MCF 10A (cell line): ENCODE results near the gene CSH1. TPM values are rescaled to one million over a fixed set of nuclear protein-coding genes. Genes with fewer than 3 reads are reported as not detected.
"Not testable (repeated sequence)": the region's sequence is repeated elsewhere in the genome, so short reads cannot be mapped to it uniquely, and the experiment has no call there.

Source experiments
- BruUV-seq: library from RNA; stranded (reverse); fragments of 400-500 nt; replicated peaks from 2 replicates; lab custom pipeline; 2021; lab: Mats Ljungman, UMichigan
- CTCF ChIA-PET: fragments of 300-600 bp; sonication (Branson Sonifier 250); formaldehyde crosslinking; extraction: SDS; loops from one replicate; lab custom pipeline; 2021; ENCODE audit warnings: antibody characterized with exemption, inconsistent platforms; lab: Yijun Ruan, JAX
- POLR2A ChIA-PET: fragments of 300-600, 350-650 bp; sonication (Branson Sonifier 250); formaldehyde crosslinking; extraction: SDS; loops from one replicate; lab custom pipeline; 2020; ENCODE audit warnings: antibody characterized with exemption, inconsistent platforms; lab: Yijun Ruan, JAX
- DNase-seq: peaks from one replicate; pipeline ENCODE4 v3.0.0-alpha.2; 2018; ENCODE audit not compliant: unreplicated experiment
- H3K27ac Mint-ChIP-seq: one replicate; pipeline ENCODE4 v1.8.0; 2022; ENCODE audit warnings: mild to moderate bottlenecking, low read depth, mixed read lengths; ENCODE audit not compliant: unreplicated experiment
- H3K27me3 Mint-ChIP-seq: one replicate; pipeline ENCODE4 v1.8.0; 2022; ENCODE audit warnings: mixed read lengths; ENCODE audit not compliant: insufficient read depth, unreplicated experiment
- H3K36me3 Mint-ChIP-seq: one replicate; pipeline ENCODE4 v1.8.0; 2022; ENCODE audit warnings: mild to moderate bottlenecking, moderate library complexity, mixed read lengths; ENCODE audit not compliant: insufficient read depth, unreplicated experiment
- H3K4me1 Mint-ChIP-seq: one replicate; pipeline ENCODE4 v1.8.0; 2022; ENCODE audit warnings: mixed read lengths; ENCODE audit not compliant: insufficient read depth, unreplicated experiment
- H3K4me3 Mint-ChIP-seq: one replicate; pipeline ENCODE4 v1.8.0; 2022; ENCODE audit warnings: mild to moderate bottlenecking, moderate library complexity, mixed read lengths; ENCODE audit not compliant: unreplicated experiment
- H3K9me3 Mint-ChIP-seq: one replicate; pipeline ENCODE4 v1.8.0; 2022; ENCODE audit warnings: mixed read lengths; ENCODE audit not compliant: unreplicated experiment
- intact Hi-C: fragments of 100-400 bp; cut with micrococcal nuclease; formaldehyde crosslinking; loops from 2 replicates; pipeline ENCODE4 v1.14.1; 2022
- total RNA-seq: library from RNA; stranded (reverse); gene quantifications from 2 replicates; pipeline ENCODE4 v1.2.3, GENCODE V29; 2022
- TF ChIP-seq, protein P1 (sequence below): fragments of 200-600 bp; IDR thresholded peaks from one replicate; pipeline ENCODE4 v1.8.0; 2022; ENCODE audit warnings: antibody characterized with exemption, mild to moderate bottlenecking; ENCODE audit not compliant: unreplicated experiment

CSH1 gene
- total RNA-seq, 1 experiment from 2014 or later, result not detected

DNA sequence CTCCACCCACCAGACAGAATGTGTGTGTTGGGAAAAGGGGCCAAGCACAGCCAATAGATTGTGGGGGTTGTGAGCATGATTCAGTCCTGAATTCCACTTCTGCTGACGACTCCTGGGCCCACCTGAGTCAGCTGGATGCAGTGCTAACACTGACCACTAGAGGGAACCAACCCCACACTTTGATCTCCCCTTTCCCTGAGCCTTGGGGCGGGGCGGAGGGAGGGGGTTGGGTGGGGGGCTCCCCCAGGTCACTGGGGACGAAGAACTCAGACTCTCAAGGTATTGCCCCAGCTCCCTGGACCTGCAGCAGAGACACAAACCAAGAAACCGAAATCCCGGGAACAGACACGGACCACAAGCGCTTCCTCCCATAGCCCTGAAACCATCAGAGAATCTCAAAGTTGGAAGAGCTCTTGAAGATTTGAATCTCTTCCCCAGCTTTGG is 15.3 kb upstream of the CSH1 start:
- no peaks in the 10 kb centered on the region for H3K4me1 Mint-ChIP-seq
- POLR2A ChIA-PET, result no interaction called here
- TF ChIP-seq, protein P1, sequence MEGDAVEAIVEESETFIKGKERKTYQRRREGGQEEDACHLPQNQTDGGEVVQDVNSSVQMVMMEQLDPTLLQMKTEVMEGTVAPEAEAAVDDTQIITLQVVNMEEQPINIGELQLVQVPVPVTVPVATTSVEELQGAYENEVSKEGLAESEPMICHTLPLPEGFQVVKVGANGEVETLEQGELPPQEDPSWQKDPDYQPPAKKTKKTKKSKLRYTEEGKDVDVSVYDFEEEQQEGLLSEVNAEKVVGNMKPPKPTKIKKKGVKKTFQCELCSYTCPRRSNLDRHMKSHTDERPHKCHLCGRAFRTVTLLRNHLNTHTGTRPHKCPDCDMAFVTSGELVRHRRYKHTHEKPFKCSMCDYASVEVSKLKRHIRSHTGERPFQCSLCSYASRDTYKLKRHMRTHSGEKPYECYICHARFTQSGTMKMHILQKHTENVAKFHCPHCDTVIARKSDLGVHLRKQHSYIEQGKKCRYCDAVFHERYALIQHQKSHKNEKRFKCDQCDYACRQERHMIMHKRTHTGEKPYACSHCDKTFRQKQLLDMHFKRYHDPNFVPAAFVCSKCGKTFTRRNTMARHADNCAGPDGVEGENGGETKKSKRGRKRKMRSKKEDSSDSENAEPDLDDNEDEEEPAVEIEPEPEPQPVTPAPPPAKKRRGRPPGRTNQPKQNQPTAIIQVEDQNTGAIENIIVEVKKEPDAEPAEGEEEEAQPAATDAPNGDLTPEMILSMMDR, result peak; percentile 83
- no peak overlapping the region for H3K27ac Mint-ChIP-seq
- DNase-seq, result peak; percentile 36
- no peak overlapping the region for H3K4me3 Mint-ChIP-seq
- intact Hi-C loops, result loop anchor here (5.0 to 10.0 kb wide), 2 partner anchors 36 to 373 kb away; no protein-coding TSS in a partner anchor
- CTCF ChIA-PET, result interaction anchor here (0.5 to 4.0 kb wide), 24 partner anchors 9 to 556 kb away, joined by 3 to 20 read pairs (median 4); partner anchors contain the start of gene ICAM2
- H3K9me3 Mint-ChIP-seq, result no peaks in the 10 kb centered on the region
- H3K27me3 Mint-ChIP-seq, result peaks cover 29% of the 10 kb centered on the region
- no TSS peak for BruUV-seq
- H3K36me3 Mint-ChIP-seq, result peaks cover 7% of the 10 kb centered on the region

DNA sequence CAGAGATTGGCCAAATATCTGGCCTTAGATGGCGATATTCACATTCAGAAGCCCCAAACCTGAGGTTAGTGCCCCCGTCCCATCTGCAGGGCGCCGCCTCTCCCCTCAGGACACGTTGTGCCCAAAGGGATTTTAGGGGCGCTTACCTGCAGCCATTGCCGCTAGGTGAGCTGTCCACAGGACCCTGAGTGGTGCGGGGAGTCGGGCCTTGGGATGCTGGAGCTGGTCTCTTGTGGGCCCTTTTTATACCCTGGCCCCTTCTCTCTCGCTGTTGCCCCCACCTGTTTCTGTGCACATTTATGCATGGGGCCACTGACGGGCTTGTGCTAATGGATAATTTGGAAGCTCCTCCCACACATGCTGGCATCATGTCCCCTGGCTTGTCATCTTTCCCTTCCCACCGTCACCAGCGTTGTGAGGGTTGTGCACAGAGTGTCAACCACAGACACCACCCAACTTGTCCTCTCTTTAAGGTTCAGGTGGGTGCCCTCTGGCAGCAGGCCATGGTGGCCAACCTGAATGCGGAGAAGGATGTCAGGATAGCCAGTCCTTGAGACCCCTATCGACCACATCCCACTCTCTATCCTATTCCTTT is 14.8 kb upstream of the CSH1 start, which contains the start of gene CSHL1:
Gene CSHL1, minus strand, starts transcription at position 218 of the 595 bp plus-strand sequence. Its CDS starts 62 bp downstream, at position 156.
- Mint-ChIP-seq H3K36me3 (peaks cover 7% of the 10 kb centered on the region), H3K9me3 (no peaks in the 10 kb centered on the region), H3K27ac (no peak within 1 kb of the TSS), H3K4me3 (no peak within 1 kb of the TSS), H3K27me3 (peaks cover 27% of the 10 kb centered on the region), H3K4me1 (no peaks in the 10 kb centered on the region)
- TF ChIP-seq, protein P1, result no peak
- POLR2A ChIA-PET, result no interaction called here
- BruUV-seq, result no TSS peak
- CTCF ChIA-PET, result interaction anchor here (0.6 to 4.0 kb wide), 30 partner anchors 8 to 541 kb away, joined by 3 to 20 read pairs (median 4); partner anchors contain the start of gene ERN1
- DNase-seq, result no peak
- intact Hi-C loops, result loop anchor here (5.0 to 10.0 kb wide), 2 partner anchors 36 to 374 kb away; no protein-coding TSS in a partner anchor

DNA sequence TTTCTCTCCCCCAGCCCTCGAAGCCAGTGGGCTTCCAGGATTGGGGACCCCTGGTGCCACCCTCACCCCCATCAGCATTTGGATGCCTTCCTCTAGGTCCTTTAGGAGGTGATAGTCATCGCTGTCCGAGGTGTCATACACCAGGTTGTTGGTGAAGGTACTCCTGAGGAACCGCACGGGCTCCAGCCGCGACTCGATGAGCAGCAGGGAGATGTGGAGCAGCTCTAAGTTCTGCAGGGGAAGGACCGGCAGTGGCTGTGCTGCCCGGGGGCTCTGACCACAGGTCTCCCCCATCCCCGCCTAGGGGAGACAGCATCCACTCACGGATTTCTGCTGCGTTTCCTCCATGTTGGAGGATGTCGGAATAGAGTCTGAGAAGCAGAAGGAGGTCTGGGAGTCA is 13.7 kb upstream of the CSH1 start:
- intact Hi-C loops, result loop anchor here (5.0 to 10.0 kb wide), 2 partner anchors 37 to 375 kb away; no protein-coding TSS in a partner anchor
- H3K36me3 Mint-ChIP-seq, result peaks cover 7% of the 10 kb centered on the region
- H3K4me3 Mint-ChIP-seq, result no peak overlapping the region
- ChIA-PET CTCF (interaction anchor here (0.6 to 4.0 kb wide), 18 partner anchors 9 to 223 kb away, joined by 3 to 20 read pairs (median 3); no protein-coding TSS in a partner anchor), POLR2A (interaction anchor here (0.6 kb wide), 1 partner anchor 76 kb away, joined by 3 read pairs; no protein-coding TSS in a partner anchor)
- TF ChIP-seq, protein P1, result no peak
- H3K9me3 Mint-ChIP-seq, result no peaks in the 10 kb centered on the region
- H3K27me3 Mint-ChIP-seq, result peaks cover 17% of the 10 kb centered on the region
- no peak for DNase-seq
- no TSS peak for BruUV-seq
- no peak overlapping the region for H3K27ac Mint-ChIP-seq
- no peaks in the 10 kb centered on the region for H3K4me1 Mint-ChIP-seq

DNA sequence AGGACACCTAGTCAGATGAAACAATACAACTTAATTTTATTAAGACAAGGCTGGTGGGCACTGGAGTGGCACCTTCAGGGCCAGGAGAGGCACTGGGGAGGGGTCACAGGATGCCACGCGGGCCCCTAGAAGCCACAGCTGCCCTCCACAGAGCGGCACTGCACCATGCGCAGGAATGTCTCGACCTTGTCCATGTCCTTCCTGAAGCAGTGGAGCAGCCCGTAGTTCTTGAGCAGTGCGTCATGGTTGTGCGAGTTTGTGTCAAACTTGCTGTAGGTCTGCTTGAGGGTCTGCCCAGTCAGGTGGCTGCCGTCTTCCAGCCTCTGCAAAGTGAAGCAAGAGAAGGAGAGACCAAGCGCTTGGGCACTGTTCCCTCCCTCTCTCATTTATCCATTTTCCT is 13.2 kb upstream of the CSH1 start:
- POLR2A ChIA-PET, BruUV-seq, intact Hi-C loops, DNase-seq, H3K27ac Mint-ChIP-seq, H3K4me1 Mint-ChIP-seq, H3K9me3 Mint-ChIP-seq, H3K36me3 Mint-ChIP-seq, H3K4me3 Mint-ChIP-seq: not testable (repeated sequence)
- CTCF ChIA-PET, result interaction anchor here (1.7 to 3.2 kb wide), 2 partner anchors 10 to 224 kb away, joined by 6 to 14 read pairs; no protein-coding TSS in a partner anchor
- peaks cover 16% of the 10 kb centered on the region for H3K27me3 Mint-ChIP-seq

DNA sequence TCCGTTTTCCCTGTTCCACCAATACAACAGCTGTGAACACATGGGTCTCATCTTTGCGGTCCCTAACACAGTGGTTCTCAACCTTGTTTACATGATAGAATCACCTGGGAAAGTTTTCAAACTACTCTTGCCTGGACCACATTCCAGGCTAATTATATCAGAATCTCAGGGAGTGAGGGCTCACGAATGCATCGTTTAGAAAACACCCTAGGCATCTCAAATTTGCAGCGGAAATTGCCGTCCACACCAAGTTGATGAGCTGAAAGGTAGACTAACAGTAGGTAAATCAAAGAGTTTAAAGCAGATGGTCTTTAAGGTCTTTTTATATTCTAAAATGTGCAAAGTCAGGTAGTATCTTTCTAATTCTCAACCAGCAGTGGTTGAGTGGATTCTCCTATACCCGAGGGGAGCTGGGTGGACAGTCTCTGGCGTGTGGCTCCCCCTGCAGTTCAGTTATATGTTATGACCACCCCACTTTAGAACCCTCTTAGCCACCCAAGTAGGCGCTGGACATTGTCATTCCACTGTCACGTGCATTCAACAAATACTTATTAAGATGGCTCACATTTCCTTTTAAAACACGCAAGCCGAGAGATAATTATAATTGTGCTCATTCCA is 10.9 kb upstream of the CSH1 start:
- DNase-seq, result peak; percentile 20
- intact Hi-C loops, result not testable (repeated sequence)

DNA sequence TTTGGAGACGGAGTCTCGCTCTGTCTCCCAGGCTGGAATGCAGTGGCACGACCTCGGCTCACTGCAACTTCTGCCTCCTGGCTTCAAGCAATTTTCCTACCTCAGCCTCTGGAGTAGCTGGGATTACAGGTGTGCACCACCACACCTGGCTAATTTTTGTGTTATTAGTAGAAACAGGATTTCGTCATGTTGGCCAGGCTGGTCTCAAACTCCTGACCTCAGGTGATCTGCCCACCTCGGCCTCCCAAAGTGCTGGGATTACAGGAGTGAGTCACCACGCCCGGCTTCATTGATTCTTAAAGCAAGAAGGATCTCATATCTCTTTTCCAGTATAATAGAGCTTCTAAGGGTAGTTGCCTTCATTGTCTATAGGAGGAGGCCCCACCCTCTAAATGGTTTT is 8.4 kb upstream of the CSH1 start:
- H3K4me3 Mint-ChIP-seq, BruUV-seq, DNase-seq, H3K36me3 Mint-ChIP-seq, intact Hi-C loops, H3K27ac Mint-ChIP-seq, H3K9me3 Mint-ChIP-seq, H3K4me1 Mint-ChIP-seq, POLR2A ChIA-PET: not testable (repeated sequence)
- H3K27me3 Mint-ChIP-seq, result peaks cover 50% of the 10 kb centered on the region
- CTCF ChIA-PET, result interaction anchor here (0.7 to 2.1 kb wide), 13 partner anchors 14 to 565 kb away, joined by 3 to 10 read pairs (median 3); partner anchors contain the start of gene GH1

More for the DNA sequence above, 10.9 kb upstream of the CSH1 start:
- H3K27me3 Mint-ChIP-seq, result peaks cover 27% of the 10 kb centered on the region
- H3K9me3 Mint-ChIP-seq, POLR2A ChIA-PET, H3K36me3 Mint-ChIP-seq, H3K27ac Mint-ChIP-seq, H3K4me1 Mint-ChIP-seq, BruUV-seq, H3K4me3 Mint-ChIP-seq: not testable (repeated sequence)
- CTCF ChIA-PET, result interaction anchor here (0.6 to 1.2 kb wide), 3 partner anchors 17 to 599 kb away, joined by 3 read pairs; partner anchors contain the start of gene DDX5
